ENCODE results near the gene TEX44. TPM values are rescaled to one million over a fixed set of nuclear protein-coding genes. Genes with fewer than 3 reads are reported as not detected.

The TEX44 gene
- total RNA-seq, 2 donors from 2014 or later, result not detected

DNA sequence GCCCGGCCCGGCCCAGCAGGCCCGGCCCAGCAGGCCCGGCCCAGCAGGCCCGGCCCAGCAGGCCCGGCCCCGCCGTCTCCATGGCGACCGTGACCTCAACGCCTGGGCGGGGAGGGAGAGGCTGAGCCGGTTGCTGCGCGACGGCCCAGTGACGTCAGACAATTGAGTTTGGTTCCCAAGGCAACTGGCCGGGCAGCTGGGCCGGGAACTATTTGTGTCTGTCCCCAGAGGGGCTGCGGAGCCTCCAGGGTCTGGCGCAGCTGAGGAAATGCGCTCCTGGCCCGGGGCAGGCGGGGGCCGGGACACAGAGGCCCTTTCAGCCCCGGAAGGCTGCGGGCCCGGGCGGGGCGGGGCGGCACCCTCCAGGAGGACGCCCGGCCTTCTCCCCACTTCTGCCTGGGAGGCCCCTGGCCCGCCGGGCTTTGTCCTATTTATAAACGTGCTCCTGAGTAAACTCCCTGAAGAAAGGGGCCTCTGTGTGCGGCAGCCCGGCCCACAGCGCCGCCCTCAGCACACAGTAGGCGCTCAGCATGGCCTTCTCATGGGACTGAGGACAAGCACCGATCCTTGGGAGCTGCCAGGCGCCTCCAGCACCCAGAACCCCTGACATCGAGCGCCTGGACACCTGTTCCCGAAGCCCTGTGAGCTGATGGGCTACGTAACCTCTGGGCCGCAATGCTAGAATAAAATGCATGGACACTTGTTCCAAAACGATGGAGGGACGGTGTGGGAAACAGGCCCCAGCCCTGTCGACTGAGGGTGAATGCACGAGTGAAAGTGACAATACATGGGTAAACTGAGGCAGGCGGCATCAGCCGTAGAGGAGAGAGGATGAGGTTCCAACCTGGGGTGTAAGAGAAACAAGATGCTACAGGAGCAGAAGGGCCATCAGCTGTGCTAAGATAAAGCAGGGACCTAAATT, 12.3 kb downstream of the TEX44 start:
- intact Hi-C loops (cut with DNase I), result loop anchor here (5.0 to 10.0 kb wide), 2 partner anchors 88 to 180 kb away; partner anchors contain the start of genes COPS7B and PDE6D
- Histone ChIP-seq H3K9me3 (no peaks in the 10 kb centered on the region), H3K4me1 (peaks cover 11% of the 10 kb centered on the region), H3K9ac (ENCODE audit: low read depth in 2 of 2, low read length in 2 of 2) (peak overlapping the region; percentile 85 to 94), H3K36me3 (no peaks in the 10 kb centered on the region), H3K27ac (peak overlapping the region; percentile 95), H3K4me3 (peak overlapping the region; percentile 34), H3K27me3 (no peaks in the 10 kb centered on the region)
- DNase-seq, result peak; percentile 99
- TF ChIP-seq, protein P1, sequence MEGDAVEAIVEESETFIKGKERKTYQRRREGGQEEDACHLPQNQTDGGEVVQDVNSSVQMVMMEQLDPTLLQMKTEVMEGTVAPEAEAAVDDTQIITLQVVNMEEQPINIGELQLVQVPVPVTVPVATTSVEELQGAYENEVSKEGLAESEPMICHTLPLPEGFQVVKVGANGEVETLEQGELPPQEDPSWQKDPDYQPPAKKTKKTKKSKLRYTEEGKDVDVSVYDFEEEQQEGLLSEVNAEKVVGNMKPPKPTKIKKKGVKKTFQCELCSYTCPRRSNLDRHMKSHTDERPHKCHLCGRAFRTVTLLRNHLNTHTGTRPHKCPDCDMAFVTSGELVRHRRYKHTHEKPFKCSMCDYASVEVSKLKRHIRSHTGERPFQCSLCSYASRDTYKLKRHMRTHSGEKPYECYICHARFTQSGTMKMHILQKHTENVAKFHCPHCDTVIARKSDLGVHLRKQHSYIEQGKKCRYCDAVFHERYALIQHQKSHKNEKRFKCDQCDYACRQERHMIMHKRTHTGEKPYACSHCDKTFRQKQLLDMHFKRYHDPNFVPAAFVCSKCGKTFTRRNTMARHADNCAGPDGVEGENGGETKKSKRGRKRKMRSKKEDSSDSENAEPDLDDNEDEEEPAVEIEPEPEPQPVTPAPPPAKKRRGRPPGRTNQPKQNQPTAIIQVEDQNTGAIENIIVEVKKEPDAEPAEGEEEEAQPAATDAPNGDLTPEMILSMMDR (IDR thresholded peaks at IDR 0.05), result no peak

DNA sequence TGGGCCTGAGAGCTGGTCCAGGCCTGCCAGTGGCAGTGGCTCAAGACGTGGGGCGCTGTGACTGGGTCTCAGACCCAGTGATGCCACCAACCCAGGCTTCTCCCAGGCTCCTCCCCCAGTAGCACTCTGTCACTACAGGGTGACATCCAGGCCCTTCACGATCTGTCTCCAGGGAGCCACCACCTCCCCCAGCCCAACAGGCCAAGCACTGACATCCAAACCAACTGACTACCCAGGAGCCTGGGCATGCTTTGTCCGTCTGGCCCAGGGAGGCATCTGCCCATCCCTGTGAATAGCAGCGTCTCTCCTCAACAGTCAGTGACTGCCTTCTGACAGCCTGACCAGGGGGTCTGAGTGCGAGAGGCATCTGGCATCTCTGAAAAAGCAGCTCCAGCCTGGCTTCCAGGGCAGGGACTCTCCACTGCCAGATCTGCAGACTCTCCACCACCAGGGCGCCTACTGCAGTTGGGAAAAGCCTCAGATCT, 13.0 kb downstream of the TEX44 start:
- Histone ChIP-seq H3K9me3 (no peaks in the 10 kb centered on the region), H3K27ac (peak overlapping the region; percentile 95), H3K4me1 (peaks cover 11% of the 10 kb centered on the region), H3K9ac (ENCODE audit: low read depth in 2 of 2, low read length in 2 of 2) (peak overlapping the region; percentile 71 to 81), H3K4me3 (no peak overlapping the region), H3K36me3 (no peaks in the 10 kb centered on the region), H3K27me3 (no peaks in the 10 kb centered on the region)
- DNase-seq, result peak; percentile 29
- intact Hi-C loops (cut with DNase I), result loop anchor here (10.0 kb wide), 1 partner anchor 179 kb away; the partner anchor contains the start of genes COPS7B and PDE6D
- TF ChIP-seq, protein P1 (IDR thresholded peaks at IDR 0.05), result no peak

DNA sequence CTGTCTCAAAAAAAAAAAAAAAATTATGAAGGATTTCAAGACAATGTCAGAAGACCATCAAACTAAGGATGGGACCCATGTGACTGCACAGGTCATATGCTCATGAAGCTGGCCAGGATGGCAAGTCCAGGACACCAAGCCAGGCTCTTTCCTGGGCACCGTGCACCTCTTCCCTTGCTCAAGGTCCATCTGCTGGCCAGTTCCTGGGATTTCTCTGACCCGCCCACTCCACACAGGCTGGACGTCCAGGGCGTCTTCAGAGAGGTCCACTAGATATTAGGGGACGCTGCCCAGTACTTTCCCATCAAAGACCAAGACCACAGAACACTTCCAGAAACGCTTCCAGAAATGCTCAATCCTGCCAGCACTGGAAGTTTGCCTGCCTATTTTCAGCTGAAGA, 14.3 kb downstream of the TEX44 start:
- TF ChIP-seq, protein P1 (IDR thresholded peaks at IDR 0.05), result no peak
- peaks cover 14% of the 10 kb centered on the region for H3K4me1 ChIP-seq

DNA sequence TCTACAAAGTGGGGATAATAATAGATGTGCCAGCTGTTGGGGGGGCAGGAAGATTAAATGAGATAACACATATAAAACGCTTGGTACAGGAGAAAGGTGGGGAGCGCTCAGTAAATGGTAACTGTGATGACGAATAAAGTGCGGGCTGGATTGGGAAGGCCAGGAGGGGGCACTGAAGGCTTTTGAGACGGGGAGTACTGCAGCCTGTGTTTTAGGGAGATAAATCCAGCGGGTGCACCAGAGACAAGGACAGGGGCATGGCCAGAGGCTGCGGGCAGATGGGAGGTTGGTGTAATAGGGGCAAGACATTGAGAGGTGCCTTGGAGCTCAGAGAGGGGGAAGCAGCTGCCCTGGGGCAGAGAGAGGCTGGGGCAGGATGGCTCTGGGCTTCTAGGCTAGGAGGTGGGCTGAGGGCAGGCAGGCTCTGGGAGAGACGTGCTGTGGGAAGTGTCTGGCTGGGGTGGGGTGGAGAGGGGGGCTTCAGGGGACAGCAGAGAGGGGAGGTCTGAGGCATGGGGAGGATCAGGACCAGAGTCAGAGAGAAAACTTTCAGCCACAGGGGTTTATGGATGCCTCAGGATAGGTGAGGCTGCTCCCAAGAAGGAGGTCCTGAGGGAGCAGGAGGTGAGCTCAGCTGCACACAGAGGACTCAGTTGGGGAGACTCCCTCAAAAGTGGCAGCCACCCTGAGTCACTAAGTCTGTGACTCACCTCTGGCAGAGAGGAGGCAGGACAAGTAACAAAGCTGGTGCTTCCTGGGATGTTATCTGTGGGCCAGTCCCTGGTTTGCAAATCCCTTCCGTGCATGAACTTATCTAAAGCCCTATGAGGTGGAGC, 18.8 kb downstream of the TEX44 start:
- TF ChIP-seq, protein P1 (IDR thresholded peaks at IDR 0.05), result no peak
- intact Hi-C loops (cut with DNase I), result loop anchor here (2.0 kb wide), 2 partner anchors 63 to 103 kb away; no protein-coding TSS in a partner anchor
- H3K4me3 ChIP-seq, result no peak overlapping the region
- no peaks in the 10 kb centered on the region for H3K9me3 ChIP-seq
- no peaks in the 10 kb centered on the region for H3K36me3 ChIP-seq
- peak overlapping the region in 1 of 2 donors; percentile 92 for H3K9ac ChIP-seq (ENCODE audit: low read depth in 2 of 2, low read length in 2 of 2)
- H3K4me1 ChIP-seq, result peaks cover 33% of the 10 kb centered on the region
- H3K27me3 ChIP-seq, result no peaks in the 10 kb centered on the region
- DNase-seq, result peak; percentile 59
- peak overlapping the region; percentile 94 for H3K27ac ChIP-seq

More for the DNA sequence above, 14.3 kb downstream of the TEX44 start:
- H3K36me3 ChIP-seq, result no peaks in the 10 kb centered on the region
- DNase-seq, result no peak
- intact Hi-C loops (cut with DNase I), result loop anchor here (10.0 kb wide), 1 partner anchor 178 kb away; the partner anchor contains the start of genes COPS7B and PDE6D
- no peaks in the 10 kb centered on the region for H3K27me3 ChIP-seq
- no peak overlapping the region for H3K27ac ChIP-seq
- H3K9ac ChIP-seq (ENCODE audit: low read depth in 2 of 2, low read length in 2 of 2), result no peak overlapping the region
- no peak overlapping the region for H3K4me3 ChIP-seq
- no peaks in the 10 kb centered on the region for H3K9me3 ChIP-seq

DNA sequence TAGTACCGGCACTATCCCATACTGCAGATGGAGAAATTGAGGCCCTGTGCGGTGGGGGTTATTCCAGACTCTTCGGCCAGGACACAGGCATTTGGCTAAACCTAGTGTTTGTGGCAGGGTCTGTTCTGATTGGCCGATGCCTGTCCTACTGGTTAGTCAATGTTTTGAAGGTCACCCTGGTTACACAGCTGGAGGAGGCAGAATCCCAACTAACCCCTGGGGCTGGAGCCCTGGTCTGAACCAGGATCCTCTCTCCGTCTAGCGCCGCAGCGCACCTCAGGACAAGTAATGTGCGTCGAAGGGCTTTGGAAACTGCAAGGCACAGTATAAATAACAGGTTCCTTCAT, 19.4 kb downstream of the TEX44 start:
- H3K36me3 ChIP-seq, result no peaks in the 10 kb centered on the region
- no peak overlapping the region for H3K4me3 ChIP-seq
- no peaks in the 10 kb centered on the region for H3K9me3 ChIP-seq
- intact Hi-C loops (cut with DNase I), result loop anchor here (2.0 kb wide), 2 partner anchors 63 to 103 kb away; no protein-coding TSS in a partner anchor
- peaks cover 33% of the 10 kb centered on the region for H3K4me1 ChIP-seq
- TF ChIP-seq, protein P1 (IDR thresholded peaks at IDR 0.05), result no peak
- peak; percentile 49 for DNase-seq
- peak overlapping the region; percentile 69 to 92 for H3K9ac ChIP-seq (ENCODE audit: low read depth in 2 of 2, low read length in 2 of 2)
- peak overlapping the region; percentile 94 for H3K27ac ChIP-seq
- no peaks in the 10 kb centered on the region for H3K27me3 ChIP-seq

Data from colonic mucosa (tissue), 4 donors.